HUES48 (cell line): ENCODE results near the gene GNLY.

Experiments used
- H3K27ac ChIP-seq: one replicate; pipeline ENCODE4 v1.7.0; 2013; ENCODE audit warnings: low read depth, low read length, inconsistent platforms
- H3K27me3 ChIP-seq: 2 replicates; pipeline ENCODE4 v1.6.1; 2013; ENCODE audit warnings: mild to moderate bottlenecking, low read length; ENCODE audit not compliant: control insufficient read depth, insufficient read depth
- H3K36me3 ChIP-seq: 2 replicates; pipeline ENCODE4 v1.6.1; 2013; ENCODE audit warnings: low read length; ENCODE audit not compliant: control insufficient read depth, insufficient read depth
- H3K4me1 ChIP-seq: 2 replicates; pipeline ENCODE4 v1.6.1; 2013; ENCODE audit warnings: mild to moderate bottlenecking, low read length; ENCODE audit not compliant: control insufficient read depth, insufficient read depth
- H3K4me3 ChIP-seq: 2 replicates; pipeline ENCODE4 v1.5.1; 2013; ENCODE audit warnings: mild to moderate bottlenecking, low read depth, low read length
- H3K9ac ChIP-seq: 2 replicates; pipeline ENCODE4 v1.6.1; 2013; ENCODE audit warnings: mild to moderate bottlenecking, low read depth, low read length, moderate library complexity
- H3K9me3 ChIP-seq: 2 replicates; pipeline ENCODE4 v1.6.1; 2013; ENCODE audit warnings: low read length; ENCODE audit not compliant: control insufficient read depth, insufficient read depth

The GNLY gene

DNA sequence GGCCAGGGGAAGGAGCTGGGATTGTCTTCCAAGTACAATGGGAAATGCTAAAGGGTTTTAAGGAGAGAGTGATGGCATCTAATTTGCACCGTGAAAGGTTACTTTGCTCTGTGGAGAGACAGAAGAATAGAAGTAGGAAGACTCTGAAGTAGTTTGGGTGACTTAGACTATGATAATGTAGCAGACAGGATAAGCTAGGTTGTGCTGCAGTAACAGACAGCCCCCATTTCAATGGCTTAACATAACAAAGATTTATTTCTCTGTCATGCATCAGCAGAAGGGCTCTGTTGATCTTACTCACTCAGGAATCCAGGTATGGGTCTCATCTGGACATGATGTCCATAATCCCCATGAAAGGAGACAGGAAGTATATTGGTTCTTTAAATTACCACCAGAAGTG is 26.4 kb downstream of the GNLY start:
- Histone ChIP-seq H3K27me3 (no peaks in the 10 kb centered on the region), H3K4me1 (no peaks in the 10 kb centered on the region), H3K9me3 (no peaks in the 10 kb centered on the region), H3K27ac (no peak overlapping the region), H3K36me3 (no peaks in the 10 kb centered on the region), H3K4me3 (no peak overlapping the region), H3K9ac (no peak overlapping the region)

DNA sequence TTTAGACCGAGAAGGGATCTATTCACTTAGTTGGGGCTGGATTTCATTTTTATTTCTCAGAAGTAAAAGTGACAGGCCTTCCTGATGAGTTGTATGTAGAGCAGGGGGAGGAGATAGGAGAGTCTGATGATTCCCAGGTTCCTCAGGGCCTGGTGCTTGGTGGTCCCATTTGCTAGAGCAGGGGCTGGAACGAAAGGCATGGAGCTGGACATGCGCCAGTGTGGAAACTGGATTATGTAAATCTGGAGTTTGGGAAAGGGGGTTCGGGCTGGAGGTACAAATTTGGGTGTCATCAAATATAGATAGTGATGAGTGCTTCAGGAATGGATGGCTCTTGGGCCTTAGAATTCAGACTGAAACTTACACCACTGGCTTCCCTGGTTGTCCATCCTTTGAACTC is 27.5 kb downstream of the GNLY start:
- Histone ChIP-seq H3K27ac (no peak overlapping the region), H3K27me3 (no peaks in the 10 kb centered on the region), H3K4me3 (no peak overlapping the region), H3K4me1 (no peaks in the 10 kb centered on the region), H3K9ac (no peak overlapping the region), H3K9me3 (no peaks in the 10 kb centered on the region), H3K36me3 (no peaks in the 10 kb centered on the region)

DNA sequence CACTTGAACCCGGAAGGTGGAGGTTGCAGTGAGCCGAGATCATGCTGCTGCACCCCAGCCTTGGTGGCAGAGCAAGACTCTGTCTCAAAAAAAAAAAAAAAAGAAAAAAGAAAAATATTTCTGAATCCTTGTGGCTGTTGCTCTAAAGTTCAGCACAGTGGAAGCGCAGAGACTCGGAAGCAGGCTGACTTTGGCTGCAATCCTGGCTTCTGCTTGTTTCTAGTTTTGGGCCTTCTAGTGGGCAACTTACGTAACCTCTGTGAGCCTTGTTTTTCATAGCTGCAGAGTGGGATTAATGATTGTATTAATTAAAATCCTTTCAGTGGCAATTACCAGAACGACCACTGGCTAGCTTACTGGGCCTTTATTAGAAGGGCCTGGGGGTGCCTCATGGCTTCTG is 28.4 kb downstream of the GNLY start:
- H3K27ac ChIP-seq, result no peak overlapping the region
- H3K36me3 ChIP-seq, result no peaks in the 10 kb centered on the region
- H3K9me3 ChIP-seq, result no peaks in the 10 kb centered on the region
- no peaks in the 10 kb centered on the region for H3K27me3 ChIP-seq
- no peaks in the 10 kb centered on the region for H3K4me1 ChIP-seq
- H3K4me3 ChIP-seq, result no peak overlapping the region
- H3K9ac ChIP-seq, result no peak overlapping the region

DNA sequence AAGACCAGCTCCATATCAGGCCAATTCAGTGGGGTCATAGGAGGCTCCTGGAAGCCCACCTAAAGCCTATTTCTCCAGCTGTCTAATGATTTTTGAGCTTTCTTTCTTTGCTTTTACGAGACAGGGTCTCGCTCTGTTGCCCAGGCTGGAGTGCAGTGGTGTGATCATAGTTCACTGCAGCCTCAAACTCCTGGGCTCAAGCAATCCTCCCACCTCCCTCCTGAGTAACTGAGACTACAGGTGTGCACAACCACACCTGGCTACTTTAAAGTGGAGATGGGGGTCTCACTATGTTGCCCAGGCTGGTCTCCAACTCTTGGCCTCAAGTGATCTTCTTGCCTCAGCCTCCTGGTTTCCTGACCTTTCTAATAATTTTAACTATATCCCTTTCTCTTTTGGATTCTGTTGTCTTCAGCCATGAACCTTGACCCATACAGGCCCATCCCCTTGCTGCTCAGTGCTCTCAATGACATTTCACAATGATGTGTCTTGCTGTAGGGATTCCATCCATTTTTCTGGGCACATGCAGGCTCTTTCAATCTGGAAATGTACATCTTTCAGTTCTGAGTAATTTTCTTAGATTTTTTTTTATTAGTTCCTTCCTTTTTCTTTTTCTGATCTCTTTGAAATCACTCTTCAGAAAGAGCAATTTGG is 29.7 kb downstream of the GNLY start:
- no peak overlapping the region for H3K4me3 ChIP-seq
- H3K9ac ChIP-seq, result no peak overlapping the region
- H3K27me3 ChIP-seq, result no peaks in the 10 kb centered on the region
- no peaks in the 10 kb centered on the region for H3K36me3 ChIP-seq
- H3K4me1 ChIP-seq, result no peaks in the 10 kb centered on the region
- H3K9me3 ChIP-seq, result no peaks in the 10 kb centered on the region
- no peak overlapping the region for H3K27ac ChIP-seq

DNA sequence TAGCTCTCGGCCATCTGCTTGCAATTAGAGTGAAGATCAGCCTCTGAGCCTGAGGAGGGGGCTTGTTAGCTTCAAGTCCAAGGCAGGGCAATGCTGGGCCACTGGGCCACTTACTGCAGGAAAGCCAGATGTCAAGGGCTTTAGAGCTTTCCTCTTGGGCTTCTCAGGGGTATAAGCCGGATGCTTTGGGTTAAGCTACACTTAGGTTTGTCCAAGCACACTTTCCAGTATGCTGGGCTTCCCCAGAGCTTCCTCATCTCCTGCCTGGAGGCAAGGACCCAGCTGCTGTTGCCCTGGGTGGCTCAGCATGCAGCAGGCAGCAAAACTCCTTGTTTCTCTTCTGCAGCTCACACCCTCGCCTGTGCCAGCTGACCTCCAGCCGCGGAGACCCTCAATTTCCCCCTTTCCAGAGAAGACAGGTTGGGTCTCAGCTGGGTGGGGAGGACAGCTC is 30.6 kb downstream of the GNLY start:
- no peak overlapping the region for H3K4me3 ChIP-seq
- H3K36me3 ChIP-seq, result no peaks in the 10 kb centered on the region
- H3K9ac ChIP-seq, result no peak overlapping the region
- no peak overlapping the region for H3K27ac ChIP-seq
- no peaks in the 10 kb centered on the region for H3K9me3 ChIP-seq
- H3K27me3 ChIP-seq, result no peaks in the 10 kb centered on the region
- H3K4me1 ChIP-seq, result no peaks in the 10 kb centered on the region

DNA sequence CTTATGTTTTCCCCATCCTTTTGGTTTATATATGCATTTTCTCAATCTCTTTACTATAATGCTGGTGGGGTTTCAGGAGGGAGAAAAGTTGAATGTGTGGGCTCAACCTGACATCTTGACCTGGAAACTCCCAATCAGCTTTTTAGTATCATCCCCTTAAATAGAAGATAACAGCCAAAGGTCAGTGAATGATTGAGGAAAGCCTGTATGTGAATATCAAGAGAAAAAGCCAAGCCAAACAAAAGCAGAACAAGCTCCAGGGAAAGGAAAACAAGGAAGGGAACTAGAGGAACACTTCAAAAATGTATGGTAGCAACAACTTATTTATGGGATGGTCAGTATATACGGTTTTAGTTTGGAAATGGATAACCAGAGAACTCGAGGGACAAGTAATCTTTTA is 31.3 kb downstream of the GNLY start:
- no peak overlapping the region for H3K4me3 ChIP-seq
- H3K36me3 ChIP-seq, result no peaks in the 10 kb centered on the region
- no peaks in the 10 kb centered on the region for H3K4me1 ChIP-seq
- no peak overlapping the region for H3K27ac ChIP-seq
- no peak overlapping the region for H3K9ac ChIP-seq
- H3K27me3 ChIP-seq, result no peaks in the 10 kb centered on the region
- no peaks in the 10 kb centered on the region for H3K9me3 ChIP-seq

DNA sequence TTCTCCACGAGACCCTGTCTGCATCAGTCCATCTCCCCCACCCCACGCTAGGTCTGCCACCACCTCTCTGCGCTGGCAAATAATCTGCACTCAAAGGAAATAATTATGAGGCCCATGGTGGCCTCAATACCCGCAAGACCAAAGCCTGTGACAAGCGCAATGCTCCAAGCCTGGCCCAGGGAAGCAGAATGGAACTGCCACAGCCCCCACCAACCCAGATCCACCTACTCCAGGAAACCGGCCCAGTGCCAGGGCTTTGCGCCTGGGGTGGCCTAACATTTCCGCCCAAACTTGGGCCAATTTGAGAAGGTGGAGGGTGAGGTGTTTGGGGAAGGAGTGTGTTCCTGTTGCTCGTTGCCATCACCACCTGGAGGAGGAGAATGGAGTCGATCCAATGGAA is 33.6 kb downstream of the GNLY start:
- Histone ChIP-seq H3K9ac (no peak overlapping the region), H3K27ac (no peak overlapping the region), H3K27me3 (no peaks in the 10 kb centered on the region), H3K9me3 (no peaks in the 10 kb centered on the region), H3K36me3 (no peaks in the 10 kb centered on the region), H3K4me1 (no peaks in the 10 kb centered on the region), H3K4me3 (no peak overlapping the region)

DNA sequence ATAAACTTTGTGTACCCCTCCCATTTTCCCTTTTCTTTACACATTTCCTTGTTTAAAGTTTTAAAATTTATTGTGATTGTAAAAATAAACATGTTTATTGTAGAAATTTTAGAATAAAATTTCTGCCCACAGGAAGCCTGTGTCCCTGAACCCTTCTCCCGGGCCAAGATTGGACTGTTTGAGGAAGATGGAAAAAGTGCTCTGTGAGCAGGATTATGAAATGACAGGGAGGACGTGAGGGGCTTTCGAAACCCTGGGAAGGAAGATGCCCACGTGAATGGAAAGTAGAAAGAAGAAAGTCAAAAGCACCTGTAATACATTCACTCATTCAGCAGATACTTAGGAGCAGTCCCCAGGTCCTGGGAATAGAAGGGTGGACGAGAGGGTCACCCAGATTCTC is 34.2 kb downstream of the GNLY start:
- Histone ChIP-seq H3K4me3 (no peak overlapping the region), H3K4me1 (no peaks in the 10 kb centered on the region), H3K36me3 (no peaks in the 10 kb centered on the region), H3K27ac (no peak overlapping the region), H3K9me3 (no peaks in the 10 kb centered on the region), H3K9ac (no peak overlapping the region), H3K27me3 (no peaks in the 10 kb centered on the region)

DNA sequence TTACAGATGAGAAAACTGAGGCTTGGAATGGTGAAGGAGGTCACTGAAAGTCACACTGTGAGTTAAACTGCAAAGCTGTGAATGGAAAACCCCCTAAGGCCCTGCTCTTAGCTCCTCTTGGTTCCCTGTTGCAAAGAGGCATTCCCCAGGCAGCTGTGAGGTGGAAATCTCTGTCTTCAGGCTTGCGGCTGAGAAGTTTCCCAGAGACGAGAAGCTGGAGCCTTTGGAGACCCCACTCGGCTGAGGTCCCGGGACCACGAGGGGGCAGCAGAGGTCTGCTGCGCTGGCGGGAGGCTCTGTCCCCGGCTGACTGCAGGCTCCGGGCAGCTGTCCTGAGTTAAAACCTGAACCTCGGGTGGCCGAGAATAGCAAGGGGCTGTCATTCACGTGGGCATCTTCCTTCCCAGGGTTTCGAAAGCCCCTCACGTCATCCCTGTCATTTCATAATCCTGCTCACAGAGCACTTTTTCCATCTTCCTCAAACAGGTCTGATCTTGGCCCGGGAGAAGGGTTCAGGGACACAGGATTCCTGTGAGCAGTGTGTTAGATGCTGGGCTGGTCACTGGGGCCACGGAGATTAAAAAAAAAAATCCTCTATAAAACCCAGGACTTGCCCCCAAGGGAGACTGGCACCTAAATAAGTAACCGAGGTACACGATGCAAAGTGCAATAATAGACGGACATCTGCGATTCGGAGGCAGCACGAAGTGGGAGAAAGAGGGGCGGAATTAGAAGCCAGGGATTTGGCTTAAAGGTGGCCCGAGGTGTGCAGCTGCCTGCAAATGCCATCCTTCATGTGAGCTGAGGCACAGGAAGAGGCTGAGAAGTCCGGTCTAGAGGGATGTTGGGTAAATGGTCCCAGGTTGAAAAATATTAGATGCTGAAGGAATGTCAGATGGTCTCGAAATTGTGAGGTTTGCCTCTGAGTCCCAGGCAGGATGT is 35.0 kb downstream of the GNLY start:
- no peaks in the 10 kb centered on the region for H3K36me3 ChIP-seq
- H3K9me3 ChIP-seq, result no peaks in the 10 kb centered on the region
- no peaks in the 10 kb centered on the region for H3K4me1 ChIP-seq
- H3K27me3 ChIP-seq, result no peaks in the 10 kb centered on the region
- no peak overlapping the region for H3K4me3 ChIP-seq
- no peak overlapping the region for H3K27ac ChIP-seq
- H3K9ac ChIP-seq, result no peak overlapping the region

DNA sequence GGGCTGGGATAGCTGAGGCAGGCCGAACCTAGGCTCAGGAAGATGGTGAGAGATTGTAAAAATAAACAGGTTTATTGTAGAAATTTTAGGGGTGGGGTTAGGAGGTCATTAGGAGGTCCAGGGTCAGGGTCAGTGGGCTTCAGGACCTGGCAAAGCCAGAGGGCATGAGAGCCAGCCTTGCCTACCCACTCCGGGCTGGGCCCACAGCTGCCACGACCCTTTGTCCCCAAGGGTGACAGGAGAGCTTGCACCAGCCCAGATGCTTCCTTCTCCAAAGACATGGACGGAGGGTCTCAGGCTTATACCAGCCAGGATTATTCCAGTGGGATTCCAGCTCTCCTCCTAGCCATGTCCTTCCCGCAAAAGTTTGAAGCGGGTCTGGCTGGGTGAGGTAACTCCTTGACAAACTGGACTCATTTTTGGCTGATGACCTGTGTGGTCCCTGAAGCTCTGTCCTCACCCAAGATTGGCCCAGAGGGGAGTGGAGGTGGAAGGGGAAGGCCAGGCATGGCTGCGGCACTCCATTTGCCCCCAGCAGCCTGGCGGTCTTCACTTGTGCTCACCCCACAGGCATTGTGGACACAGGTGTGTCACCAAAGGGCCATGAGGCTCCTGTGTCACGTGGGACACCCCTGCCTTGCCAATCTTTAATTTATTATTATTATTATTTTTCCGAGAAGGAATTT is 35.8 kb downstream of the GNLY start:
- H3K36me3 ChIP-seq, result no peaks in the 10 kb centered on the region
- H3K9me3 ChIP-seq, result no peaks in the 10 kb centered on the region
- no peak overlapping the region for H3K4me3 ChIP-seq
- H3K4me1 ChIP-seq, result no peaks in the 10 kb centered on the region
- no peak overlapping the region for H3K27ac ChIP-seq
- no peak overlapping the region for H3K9ac ChIP-seq
- H3K27me3 ChIP-seq, result no peaks in the 10 kb centered on the region
